Effector CD4-positive, alpha-beta T cell (primary cell): ENCODE data around the gene F10.
"Not testable (repeated sequence)": the region's sequence is repeated elsewhere in the genome, so short reads cannot be mapped to it uniquely, and the experiment has no call there.

ENCODE experiments used
- DNase-seq: peaks from one replicate; pipeline ENCODE4 v3.0.0-alpha.2; 2020

F10 gene

DNA sequence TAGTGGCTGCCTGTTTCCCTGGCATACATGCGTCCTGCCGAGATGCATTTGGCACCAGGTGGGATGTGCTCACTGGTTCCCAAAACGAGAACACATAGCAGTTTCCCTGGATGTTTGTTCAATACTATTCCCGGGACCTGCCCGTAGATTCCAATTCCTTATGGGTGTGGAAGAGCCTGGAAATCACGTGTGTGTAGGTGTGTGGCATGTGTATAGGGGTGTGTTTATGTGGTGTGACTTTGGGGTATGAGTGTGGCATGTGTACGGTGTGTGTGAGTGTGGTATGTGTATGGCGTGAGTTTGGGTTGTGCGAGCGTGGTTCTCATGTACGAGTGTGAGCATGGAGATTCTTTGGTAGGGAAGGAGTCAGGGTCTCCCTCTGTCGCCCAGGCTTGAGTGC, 19.9 kb upstream of the F10 start:
- DNase-seq: no peak

- DNase-seq: no peak
Measured at GRCh38 chr13:113103646-113104045, 19.0 kb upstream of the F10 start.

- DNase-seq: no peak
Measured at GRCh38 chr13:113105032-113105920, 17.3 kb upstream of the F10 start, which contains the start of gene F7. TSS of gene F7 (plus strand) at chr13:113105791. CDS start at chr13:113105842, 51 bp downstream.

- no peak for DNase-seq
Measured at GRCh38 chr13:113105921-113106452, 16.6 kb upstream of the F10 start.

GRCh38 chr13:113106711-113107351, 15.8 kb upstream of the F10 start:
- DNase-seq: no peak

DNA sequence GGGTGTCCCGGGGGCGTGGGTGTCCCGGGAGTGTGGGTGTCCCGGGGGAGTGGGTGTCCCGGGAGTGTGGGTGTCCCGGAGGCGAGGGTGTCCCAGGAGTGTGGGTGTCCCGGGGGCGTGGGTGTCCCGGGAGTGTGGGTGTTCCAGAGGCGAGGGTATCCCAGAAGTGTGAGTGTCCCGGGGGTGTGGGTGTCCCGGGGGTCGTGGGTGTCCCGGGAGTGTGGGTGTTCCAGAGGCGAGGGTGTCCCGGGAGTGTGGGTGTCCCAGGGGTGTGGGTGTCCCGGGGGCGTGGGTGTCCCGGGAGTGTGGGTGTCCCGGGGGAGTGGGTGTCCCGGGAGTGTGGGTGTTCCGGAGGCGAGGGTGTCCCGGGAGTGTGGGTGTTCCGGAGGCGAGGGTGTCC, 14.1 kb upstream of the F10 start:
- DNase-seq: not testable (repeated sequence)

- no peak for DNase-seq
Measured at GRCh38 chr13:113109151-113110047, 13.2 kb upstream of the F10 start.

DNA sequence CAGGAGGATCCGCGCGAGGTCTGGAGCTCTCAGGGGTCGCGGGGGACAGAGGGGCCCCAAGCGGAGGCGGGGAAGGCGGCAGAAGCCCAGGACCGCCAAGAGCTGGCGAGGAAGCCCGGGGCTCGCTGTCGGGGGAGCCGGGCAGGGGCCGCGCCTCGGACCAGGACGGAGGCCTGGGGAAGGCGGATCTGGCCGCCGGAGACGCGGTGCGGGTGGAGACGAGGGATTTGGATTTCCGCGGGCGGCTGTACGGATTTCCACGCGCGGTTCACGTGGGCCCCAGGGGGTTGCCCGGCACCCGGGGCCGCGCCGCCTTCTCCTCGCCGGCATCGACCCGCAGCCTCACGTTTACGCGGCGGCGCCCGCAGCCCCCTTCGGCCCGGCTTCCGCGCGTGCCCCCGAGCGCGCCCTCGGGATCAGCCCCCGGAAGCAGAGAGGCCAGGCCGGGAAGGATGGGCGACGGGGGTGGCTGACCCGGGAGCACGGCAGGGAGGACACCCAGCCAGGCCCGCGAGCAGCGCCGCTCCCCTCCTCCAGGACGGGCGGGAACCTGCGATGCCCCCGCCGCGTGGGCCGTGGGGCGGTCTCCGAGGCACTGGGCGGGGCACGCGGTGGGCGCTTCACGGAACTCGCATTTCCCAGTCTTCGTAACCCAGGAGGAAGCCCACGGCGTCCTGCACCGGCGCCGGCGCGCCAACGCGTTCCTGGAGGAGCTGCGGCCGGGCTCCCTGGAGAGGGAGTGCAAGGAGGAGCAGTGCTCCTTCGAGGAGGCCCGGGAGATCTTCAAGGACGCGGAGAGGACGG, 12.3 kb upstream of the F10 start:
- DNase-seq: no peak

DNA sequence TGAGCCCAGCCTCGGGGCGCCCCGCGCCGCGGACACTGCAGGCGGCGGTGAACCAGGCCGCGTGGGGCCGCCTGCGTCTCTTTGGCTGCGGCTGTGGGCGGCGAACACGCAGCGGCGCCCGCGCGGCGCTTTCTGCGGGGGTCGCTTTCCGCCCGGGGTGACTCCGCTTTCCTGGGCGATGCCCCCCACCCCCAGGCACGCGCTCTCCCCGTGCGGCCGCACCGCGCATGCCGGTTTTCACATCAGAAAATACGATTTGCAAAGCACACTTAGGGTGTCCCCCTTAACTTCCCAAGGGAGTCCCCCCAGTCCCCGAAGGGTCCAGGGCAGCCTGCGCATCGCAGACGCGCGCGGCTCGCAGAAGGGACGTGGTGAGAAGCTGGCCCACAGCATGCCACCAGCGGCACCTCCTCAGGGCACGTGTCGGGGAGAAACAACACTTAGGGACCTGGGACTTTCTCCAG, 11.7 kb upstream of the F10 start:
- no peak for DNase-seq

DNA sequence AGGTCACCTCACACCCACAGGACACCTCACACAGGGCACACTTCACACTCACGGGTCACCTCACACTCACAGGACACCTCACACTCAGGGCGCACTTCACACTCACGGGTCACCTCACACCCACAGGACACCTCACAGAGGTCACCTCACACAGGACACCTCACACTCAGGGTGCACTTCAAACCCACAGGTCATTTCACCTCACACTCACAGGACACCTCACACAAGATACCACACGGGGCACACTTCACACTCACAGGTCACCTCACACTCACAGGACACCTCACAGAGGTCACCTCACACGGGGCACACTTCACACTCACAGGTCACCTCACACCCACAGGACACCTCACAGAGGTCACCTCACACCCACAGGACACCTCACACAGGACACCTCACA, 10.8 kb upstream of the F10 start:
- DNase-seq: not testable (repeated sequence)

GRCh38 chr13:113112475-113112874, 10.1 kb upstream of the F10 start:
- not testable (repeated sequence) for DNase-seq

DNA sequence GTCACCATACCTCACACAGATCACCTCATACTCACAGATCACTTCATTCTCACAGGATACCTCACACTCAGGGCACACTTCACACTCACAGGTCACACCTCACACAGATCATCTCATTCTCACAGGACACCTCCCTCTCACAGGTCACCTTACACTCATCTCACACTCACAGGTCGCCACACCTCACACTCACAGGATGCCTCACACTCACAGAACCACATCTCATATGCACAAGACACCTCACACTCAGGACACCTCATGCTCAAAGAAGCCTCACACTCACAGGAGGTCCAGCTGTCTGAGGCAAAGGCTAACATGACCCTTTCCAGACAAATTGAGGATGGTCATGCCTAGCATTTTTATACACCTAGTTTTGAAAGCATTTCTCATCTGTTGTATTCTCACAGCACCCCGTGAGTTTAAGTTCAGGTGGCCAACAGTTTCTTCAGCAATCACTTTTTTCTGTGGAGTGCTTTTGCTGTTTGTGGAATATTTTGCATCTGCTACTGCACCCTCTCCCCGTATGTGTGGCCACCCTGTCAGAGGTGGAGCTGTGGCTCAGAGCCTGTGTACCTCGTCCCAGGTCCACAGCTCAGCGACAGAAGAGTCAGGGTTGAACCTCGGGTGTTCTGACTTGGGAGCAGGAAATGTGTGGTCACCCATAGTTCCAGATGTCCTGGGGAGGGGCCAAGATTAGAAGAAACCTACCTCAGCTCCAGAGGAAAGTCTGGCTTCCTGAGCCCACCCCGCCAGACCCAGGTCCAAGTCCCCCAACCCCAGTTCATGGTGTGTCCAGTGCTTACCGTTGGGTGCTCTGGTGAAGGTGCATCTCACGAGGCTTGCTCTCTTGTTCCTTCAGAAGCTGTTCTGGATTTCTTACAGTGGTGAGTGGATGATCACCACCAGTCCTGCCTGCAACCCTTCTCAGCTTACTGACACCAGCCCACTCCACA, 9.4 kb upstream of the F10 start:
- no peak for DNase-seq

DNA sequence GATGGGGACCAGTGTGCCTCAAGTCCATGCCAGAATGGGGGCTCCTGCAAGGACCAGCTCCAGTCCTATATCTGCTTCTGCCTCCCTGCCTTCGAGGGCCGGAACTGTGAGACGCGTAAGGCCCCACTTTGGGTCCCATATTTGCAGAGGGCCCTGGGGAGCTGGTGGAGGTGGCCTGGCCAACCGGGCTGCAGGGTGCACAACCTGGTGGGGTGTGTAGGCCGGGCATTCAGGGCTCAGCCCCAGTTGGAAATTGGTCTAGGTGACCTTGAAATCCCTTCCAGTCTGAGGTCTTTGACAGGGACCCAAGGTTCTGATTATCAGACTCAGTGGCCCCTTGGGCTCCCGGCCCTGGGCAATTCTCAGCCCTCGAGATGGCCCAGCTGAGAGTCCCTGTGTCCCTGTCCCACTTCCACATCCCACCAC, 8.7 kb upstream of the F10 start:
- no peak for DNase-seq

DNA sequence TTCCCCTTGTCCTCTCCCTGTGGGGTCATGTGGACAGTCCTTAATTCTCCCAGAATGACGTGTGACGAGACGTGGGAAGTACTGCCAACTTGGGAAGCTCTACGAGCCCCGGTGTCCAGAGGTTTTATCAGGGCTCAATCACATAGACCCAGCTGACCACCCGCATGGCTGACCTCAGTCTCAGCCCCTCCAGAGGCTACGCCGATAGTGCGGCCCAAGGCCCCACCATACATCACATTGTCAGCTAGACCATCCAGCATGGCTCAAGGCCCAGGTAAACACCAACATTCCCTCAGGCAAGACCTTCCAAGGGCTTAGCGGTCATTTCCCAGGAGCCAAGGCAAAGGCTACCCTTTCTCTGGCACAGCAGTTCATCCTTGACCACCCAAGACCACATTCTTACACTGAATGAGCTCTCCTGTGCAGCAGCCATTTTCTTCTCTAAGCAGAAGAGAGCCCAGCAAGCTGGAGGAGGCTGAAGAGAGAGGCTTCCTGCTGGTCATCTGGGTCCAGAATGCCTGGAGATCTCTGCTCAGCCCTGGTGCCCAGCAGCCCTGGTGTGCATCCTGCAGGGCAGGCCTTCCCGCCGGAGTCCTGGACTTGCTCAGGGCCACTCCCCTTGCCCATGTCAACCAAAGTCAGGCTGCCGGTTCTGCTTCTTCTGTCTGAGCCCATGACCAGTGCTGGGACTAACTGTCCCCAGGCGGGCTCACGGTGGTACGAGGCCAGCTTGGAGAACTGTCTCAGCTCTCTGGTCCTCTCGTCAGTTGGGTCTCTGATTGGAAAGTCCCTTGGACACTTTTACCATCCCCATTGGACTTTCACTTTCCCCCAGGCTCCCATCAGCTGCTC, 7.9 kb upstream of the F10 start:
- no peak for DNase-seq

DNA sequence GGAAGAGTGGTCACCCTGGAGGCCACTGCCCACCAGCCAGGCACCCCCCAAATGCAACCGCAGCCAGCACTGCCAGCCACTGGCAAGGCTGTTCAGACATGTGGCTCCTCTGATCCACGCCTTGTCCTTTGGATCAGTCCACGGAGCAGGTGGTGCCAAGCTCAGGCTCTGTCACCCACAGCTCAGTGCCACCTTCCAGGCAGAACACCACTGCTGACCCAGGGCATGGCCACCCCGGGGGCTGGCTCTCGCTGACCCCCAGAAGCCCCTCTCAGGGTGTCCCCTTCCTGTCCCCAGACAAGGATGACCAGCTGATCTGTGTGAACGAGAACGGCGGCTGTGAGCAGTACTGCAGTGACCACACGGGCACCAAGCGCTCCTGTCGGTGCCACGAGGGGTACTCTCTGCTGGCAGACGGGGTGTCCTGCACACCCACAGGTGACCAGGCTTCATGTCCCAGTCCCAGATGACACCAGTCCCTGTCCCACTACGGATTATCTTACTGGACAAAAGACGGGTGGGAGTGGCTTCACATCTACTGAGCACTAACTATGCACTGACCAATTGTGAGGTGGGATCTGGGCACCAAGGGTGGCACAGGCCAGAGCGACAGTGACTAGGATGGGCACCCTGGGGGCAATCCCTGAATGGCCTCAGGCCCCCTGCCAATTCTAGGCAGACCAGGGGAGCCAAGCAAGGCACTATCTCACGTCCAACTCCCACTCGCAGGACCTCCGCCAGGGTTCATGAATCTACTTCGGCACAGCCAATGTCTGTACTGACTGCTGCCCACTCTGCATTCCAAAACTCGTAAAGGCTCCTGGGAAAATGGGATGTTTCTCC, 7.0 kb upstream of the F10 start:
- DNase-seq: no peak

DNA sequence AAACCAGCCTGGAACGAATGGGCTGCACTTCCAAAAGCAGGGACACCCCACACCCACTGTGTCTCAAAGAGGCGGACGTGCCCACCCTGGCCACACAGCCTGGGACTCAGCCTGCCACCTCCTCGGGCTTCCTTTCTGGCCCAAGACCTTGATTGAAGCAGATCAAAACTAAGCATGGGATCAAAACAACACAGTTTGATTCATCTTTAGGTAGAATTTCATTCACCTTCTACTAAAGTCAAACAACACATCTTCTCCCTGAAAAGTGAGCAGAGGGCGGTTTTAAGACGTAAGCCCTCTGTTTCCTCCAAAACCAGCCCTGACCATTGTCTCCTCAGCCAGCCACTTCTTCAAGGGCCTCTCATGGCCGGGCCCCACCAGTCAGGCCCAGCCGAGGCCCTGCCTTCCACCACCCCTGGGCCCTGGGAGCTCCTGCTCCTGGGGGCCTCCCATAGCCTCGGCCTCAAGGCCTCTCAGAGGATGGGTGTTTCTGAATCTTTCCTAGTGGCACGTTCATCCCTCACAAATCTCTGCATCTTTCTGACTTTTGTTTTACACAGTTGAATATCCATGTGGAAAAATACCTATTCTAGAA, 6.3 kb upstream of the F10 start:
- DNase-seq: no peak

DNA sequence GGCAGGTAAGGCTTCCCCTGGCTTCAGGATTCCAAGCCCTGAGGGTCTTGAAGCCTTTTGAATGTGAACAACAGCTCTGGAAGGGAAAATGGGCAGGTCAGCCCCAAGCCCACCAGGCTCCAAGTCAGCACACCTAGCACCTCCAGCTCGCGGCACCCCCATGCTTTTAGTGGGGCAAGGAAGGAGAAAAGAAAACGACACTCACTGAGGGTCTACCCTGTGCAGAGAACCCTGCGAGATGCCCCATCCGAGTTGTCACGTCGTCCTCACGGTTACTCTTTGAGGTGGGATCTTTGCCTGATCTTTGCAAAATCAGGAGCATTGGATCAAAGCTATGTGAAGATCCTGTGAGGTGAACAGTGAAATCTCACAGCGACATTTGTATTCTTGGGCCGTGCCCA, 5.7 kb upstream of the F10 start:
- no peak for DNase-seq

DNA sequence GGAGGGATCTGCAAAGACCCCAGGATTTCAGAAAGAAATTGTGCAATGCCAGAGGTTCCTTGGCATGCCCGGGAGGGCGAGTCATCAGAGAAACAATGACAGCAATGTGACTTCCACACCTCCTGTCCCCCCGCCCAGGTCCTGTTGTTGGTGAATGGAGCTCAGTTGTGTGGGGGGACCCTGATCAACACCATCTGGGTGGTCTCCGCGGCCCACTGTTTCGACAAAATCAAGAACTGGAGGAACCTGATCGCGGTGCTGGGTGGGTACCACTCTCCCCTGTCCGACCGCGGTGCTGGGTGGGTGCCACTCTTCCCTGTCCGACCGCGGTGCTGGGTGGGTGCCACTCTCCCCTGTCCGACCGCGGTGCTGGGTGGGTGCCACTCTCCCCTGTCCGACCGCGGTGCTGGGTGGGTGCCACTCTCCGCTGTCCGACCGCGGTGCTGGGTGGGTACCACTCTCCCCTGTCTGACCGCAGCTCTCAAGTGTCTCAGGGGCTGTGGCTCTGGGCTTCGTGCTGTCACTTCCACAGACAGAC, 5.2 kb upstream of the F10 start:
- no peak for DNase-seq
